ENCODE results near the gene MS4A13.
"Not testable (repeated sequence)": the region's sequence is repeated elsewhere in the genome, so short reads cannot be mapped to it uniquely, and the experiment has no call there.

MS4A13 gene

DNA sequence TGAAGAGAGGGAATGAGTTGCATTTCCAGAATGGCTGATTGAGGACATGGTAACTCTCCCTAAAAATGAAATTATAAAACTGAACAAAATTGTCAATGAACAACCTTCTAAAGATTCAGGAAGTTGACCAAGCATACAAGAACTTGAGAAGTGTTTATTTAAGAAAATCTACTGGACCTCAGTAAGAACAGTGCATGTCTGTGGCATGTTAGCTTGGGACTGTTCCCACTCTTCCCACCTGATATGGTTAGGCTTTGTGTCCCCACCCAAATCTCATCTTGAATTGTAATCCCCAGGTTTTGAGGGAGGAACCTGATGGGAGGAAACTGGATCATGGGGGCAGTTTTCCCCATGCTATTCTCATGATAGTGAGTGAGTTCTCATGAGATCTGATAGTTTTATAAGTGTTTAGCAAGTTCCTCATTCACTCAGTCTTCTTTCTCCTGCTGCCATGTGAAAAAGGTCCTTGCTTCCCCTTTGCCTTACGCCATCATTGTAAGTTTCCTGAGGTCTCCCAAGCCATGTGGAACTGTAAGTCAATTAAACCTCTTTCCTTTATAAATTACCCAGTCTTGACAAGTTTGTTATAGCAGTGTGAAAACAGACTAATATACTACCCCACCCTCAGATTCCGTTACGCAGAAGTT, 15.4 kb downstream of the MS4A13 start:
- Histone ChIP-seq H3K27ac (replicated peaks) (no peak overlapping the region), H3K27me3 (ENCODE audit: insufficient read depth, poor library complexity, severe bottlenecking) (no peaks in the 10 kb centered on the region), H3K4me3 (replicated peaks; ENCODE audit: insufficient read depth, low read length) (no peak overlapping the region)
- TF ChIP-seq SPI1 (IDR thresholded peaks at IDR 0.05; ENCODE audit: borderline replicate concordance, low read depth) = 0 out of 2 replicates have a peak, but pooled peaks have one; percentile 8
- TF ChIP-seq, protein P1, sequence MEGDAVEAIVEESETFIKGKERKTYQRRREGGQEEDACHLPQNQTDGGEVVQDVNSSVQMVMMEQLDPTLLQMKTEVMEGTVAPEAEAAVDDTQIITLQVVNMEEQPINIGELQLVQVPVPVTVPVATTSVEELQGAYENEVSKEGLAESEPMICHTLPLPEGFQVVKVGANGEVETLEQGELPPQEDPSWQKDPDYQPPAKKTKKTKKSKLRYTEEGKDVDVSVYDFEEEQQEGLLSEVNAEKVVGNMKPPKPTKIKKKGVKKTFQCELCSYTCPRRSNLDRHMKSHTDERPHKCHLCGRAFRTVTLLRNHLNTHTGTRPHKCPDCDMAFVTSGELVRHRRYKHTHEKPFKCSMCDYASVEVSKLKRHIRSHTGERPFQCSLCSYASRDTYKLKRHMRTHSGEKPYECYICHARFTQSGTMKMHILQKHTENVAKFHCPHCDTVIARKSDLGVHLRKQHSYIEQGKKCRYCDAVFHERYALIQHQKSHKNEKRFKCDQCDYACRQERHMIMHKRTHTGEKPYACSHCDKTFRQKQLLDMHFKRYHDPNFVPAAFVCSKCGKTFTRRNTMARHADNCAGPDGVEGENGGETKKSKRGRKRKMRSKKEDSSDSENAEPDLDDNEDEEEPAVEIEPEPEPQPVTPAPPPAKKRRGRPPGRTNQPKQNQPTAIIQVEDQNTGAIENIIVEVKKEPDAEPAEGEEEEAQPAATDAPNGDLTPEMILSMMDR (IDR thresholded peaks at IDR 0.05; ENCODE audit: insufficient read depth, low read length) = no peak
- DNase-seq (ENCODE audit: low read depth in 1 of 2, low spot score in 1 of 2) = peak; percentile 25 to 37

DNA sequence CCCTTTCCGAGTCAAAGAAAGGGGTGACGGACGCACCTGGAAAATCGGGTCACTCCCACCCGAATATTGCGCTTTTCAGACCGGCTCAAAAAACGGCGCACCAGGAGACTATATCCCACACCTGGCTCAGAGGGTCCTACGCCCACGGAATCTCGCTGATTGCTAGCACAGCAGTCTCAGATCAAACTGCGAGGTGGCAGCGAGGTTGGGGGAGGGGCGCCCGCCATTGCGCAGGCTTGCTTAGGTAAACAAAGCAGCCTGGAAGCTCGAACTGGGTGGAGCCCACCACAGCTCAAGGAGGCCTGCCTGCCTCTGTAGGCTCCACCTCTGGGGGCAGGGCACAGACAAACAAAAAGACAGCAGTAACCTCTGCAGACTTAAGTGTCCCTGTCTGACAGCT, 17.2 kb downstream of the MS4A13 start:
- H3K27ac ChIP-seq (replicated peaks); H3K27me3 ChIP-seq (ENCODE audit: insufficient read depth, poor library complexity, severe bottlenecking); DNase-seq (ENCODE audit: low read depth in 1 of 2, low spot score in 1 of 2); H3K4me3 ChIP-seq (replicated peaks; ENCODE audit: insufficient read depth, low read length): not testable (repeated sequence)

DNA sequence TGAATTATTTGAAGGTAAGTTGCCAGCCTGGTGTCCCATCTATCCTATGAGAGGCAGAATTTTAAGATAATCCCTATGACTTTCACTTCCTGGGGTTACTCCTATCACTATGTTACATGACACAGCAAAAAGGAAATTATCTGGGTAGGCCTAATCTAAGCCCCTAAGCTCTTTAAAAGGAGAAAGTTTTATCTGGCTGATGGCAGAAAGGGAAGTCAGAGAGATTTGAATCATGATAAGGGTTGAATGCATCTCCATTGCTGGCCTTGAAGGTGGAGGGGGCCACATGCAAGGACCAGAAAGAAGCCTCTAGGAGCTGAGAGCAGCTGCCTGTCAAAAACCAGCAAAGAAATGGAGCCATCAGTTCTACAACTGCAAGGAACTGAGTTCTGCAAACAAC, 23.4 kb downstream of the MS4A13 start:
- H3K4me3 ChIP-seq (replicated peaks; ENCODE audit: insufficient read depth, low read length); DNase-seq (ENCODE audit: low read depth in 1 of 2, low spot score in 1 of 2); H3K27ac ChIP-seq (replicated peaks); H3K27me3 ChIP-seq (ENCODE audit: insufficient read depth, poor library complexity, severe bottlenecking): not testable (repeated sequence)

DNA sequence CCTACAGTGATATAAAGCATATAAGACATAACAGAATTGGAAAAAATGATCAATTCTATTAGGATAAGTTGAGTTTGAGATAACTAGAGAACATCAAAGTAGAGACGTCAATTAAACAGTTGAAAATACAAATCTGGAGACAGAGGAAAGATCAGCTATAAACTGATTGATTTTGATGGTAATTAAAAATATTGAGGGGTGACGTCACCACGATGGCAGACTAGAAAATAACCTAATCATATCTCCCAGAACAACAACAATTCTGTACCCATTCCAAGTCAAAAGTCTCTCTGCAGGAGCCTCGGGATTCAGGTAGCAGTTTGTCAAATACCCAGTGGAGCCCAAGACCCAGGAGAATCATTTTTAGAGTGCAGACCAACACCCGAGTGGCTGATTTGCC, 28.9 kb downstream of the MS4A13 start:
- TF ChIP-seq, protein P1 (IDR thresholded peaks at IDR 0.05; ENCODE audit: insufficient read depth, low read length) = no peak
- TF ChIP-seq SPI1 (IDR thresholded peaks at IDR 0.05; ENCODE audit: borderline replicate concordance, low read depth) (no peak), POLR2AphosphoS5 (IDR thresholded peaks at IDR 0.05; ENCODE audit: low read depth) (no peak), GABPA (IDR thresholded peaks at IDR 0.05; ENCODE audit: low read depth) (no peak)
- TF ChIP-seq, protein P2, sequence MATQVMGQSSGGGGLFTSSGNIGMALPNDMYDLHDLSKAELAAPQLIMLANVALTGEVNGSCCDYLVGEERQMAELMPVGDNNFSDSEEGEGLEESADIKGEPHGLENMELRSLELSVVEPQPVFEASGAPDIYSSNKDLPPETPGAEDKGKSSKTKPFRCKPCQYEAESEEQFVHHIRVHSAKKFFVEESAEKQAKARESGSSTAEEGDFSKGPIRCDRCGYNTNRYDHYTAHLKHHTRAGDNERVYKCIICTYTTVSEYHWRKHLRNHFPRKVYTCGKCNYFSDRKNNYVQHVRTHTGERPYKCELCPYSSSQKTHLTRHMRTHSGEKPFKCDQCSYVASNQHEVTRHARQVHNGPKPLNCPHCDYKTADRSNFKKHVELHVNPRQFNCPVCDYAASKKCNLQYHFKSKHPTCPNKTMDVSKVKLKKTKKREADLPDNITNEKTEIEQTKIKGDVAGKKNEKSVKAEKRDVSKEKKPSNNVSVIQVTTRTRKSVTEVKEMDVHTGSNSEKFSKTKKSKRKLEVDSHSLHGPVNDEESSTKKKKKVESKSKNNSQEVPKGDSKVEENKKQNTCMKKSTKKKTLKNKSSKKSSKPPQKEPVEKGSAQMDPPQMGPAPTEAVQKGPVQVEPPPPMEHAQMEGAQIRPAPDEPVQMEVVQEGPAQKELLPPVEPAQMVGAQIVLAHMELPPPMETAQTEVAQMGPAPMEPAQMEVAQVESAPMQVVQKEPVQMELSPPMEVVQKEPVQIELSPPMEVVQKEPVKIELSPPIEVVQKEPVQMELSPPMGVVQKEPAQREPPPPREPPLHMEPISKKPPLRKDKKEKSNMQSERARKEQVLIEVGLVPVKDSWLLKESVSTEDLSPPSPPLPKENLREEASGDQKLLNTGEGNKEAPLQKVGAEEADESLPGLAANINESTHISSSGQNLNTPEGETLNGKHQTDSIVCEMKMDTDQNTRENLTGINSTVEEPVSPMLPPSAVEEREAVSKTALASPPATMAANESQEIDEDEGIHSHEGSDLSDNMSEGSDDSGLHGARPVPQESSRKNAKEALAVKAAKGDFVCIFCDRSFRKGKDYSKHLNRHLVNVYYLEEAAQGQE (IDR thresholded peaks at IDR 0.05; ENCODE audit: insufficient replicate concordance, low read depth) = no peak
- DNase-seq (ENCODE audit: low read depth in 1 of 2, low spot score in 1 of 2) = no peak
- Histone ChIP-seq H3K4me3 (replicated peaks; ENCODE audit: insufficient read depth, low read length) (no peak overlapping the region), H3K27ac (replicated peaks) (no peak overlapping the region), H3K27me3 (ENCODE audit: insufficient read depth, poor library complexity, severe bottlenecking) (no peaks in the 10 kb centered on the region)

DNA sequence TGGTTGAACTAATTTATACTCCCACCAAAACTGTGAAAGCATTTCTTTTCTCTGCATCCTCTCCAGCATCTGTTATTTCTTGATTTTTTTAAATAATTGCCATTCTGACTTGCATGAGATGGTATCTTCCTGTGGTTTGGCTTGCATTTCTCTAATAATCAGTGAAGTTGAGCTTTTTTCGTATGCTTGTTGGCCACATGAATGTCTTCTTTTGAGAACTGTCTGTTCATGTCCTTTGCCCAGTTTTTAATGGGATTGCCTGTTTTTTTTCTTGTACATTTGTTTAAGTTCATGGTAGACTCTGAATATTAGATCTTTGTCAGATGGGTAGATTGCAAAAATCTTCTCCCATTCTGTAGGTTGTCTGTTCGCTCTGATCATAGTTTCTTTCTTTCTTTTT, 46.1 kb downstream of the MS4A13 start:
- Histone ChIP-seq H3K27ac (replicated peaks) (no peak overlapping the region), H3K4me3 (replicated peaks; ENCODE audit: insufficient read depth, low read length) (no peak overlapping the region), H3K27me3 (ENCODE audit: insufficient read depth, poor library complexity, severe bottlenecking) (no peaks in the 10 kb centered on the region)
- DNase-seq (ENCODE audit: low read depth in 1 of 2, low spot score in 1 of 2) = no peak
- TF ChIP-seq, protein P1 (IDR thresholded peaks at IDR 0.05; ENCODE audit: insufficient read depth, low read length) = no peak
- TF ChIP-seq POLR2AphosphoS5 (IDR thresholded peaks at IDR 0.05; ENCODE audit: low read depth) = no peak
